Measurements from ENCODE around the gene UBR7. TPM values are rescaled to one million over a fixed set of nuclear protein-coding genes. Genes with fewer than 3 reads are reported as not detected.
"Not testable (repeated sequence)": the region's sequence is repeated elsewhere in the genome, so short reads cannot be mapped to it uniquely, and the experiment has no call there.

Gene UBR7
- 23.7 TPM for polyA plus RNA-seq (ENCODE audit: insufficient read length)

DNA sequence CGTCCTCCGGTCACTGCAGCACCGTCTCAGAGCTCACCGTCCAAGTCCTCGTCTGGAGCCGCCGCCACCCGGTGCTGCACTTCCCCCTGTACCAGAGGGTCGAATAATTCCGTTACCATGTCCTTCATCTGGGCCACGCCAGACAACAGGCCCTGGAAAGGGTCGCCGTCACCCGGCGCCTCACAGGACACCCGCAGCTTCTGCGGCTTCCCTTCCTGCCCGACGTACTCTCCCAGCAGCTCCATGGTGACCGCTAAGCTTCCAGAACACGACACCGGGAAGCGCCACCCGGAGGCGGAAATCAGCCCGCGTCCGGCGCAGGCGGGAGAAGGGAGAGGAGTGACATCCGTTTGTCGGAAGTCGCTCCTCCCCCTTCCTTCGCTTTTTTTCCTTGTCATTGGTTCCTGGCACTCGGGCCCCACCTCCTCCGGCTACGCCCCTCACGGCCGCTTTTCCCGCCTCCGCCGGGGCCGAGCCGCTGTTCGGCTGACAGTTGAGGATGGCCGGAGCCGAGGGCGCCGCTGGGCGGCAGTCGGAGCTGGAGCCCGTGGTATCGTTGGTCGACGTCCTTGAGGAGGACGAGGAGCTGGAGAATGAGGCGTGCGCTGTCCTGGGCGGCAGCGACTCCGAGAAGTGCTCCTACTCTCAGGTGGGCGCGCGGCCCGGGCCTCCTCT lies at the start of gene UBR7, which contains the start of gene GON7:
TSS of gene UBR7 (plus strand) at position 464 of the 675 bp plus-strand sequence. CDS start at position 500, 36 bp downstream.
TSS of gene GON7 (minus strand) at position 273 of the 675 bp plus-strand sequence. CDS start at position 245, 28 bp downstream.
- peak; percentile 95 for DNase-seq (ENCODE audit: low read depth)

- not testable (repeated sequence) for DNase-seq (ENCODE audit: low read depth)
These were observed 48.7 kb upstream of the UBR7 start for GRCh38 chr14:93158349-93158748.

- DNase-seq (ENCODE audit: low read depth), result not testable (repeated sequence)
These were observed 47.3 kb upstream of the UBR7 start for GRCh38 chr14:93159625-93160352.

DNA sequence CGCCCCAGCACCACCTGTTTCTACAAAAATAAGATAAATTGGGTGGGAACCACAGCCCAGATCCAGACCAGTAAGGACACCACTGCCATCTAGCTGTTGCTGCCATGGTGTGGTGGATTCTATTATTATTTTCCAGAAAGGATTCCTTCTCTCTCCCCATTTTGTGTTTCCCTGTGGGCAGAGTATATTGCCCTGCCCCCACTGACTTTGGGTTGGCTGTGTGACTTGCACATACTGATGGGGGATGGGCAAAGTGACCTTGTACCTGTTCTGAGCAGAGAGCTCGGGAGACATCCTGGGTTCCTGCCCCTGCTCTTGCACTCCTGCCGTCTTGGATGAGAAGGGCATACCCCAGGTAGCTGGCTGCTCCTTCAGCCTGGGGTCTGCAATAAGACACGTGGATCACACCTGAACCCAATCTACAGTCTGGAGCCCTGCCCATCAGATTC lies 46.7 kb upstream of the UBR7 start:
- no peak for DNase-seq (ENCODE audit: low read depth)

- DNase-seq (ENCODE audit: low read depth), result no peak
These were observed 45.6 kb upstream of the UBR7 start for GRCh38 chr14:93161411-93161940.

- DNase-seq (ENCODE audit: low read depth), result no peak
These were observed 43.5 kb upstream of the UBR7 start for GRCh38 chr14:93163564-93163963.

DNA sequence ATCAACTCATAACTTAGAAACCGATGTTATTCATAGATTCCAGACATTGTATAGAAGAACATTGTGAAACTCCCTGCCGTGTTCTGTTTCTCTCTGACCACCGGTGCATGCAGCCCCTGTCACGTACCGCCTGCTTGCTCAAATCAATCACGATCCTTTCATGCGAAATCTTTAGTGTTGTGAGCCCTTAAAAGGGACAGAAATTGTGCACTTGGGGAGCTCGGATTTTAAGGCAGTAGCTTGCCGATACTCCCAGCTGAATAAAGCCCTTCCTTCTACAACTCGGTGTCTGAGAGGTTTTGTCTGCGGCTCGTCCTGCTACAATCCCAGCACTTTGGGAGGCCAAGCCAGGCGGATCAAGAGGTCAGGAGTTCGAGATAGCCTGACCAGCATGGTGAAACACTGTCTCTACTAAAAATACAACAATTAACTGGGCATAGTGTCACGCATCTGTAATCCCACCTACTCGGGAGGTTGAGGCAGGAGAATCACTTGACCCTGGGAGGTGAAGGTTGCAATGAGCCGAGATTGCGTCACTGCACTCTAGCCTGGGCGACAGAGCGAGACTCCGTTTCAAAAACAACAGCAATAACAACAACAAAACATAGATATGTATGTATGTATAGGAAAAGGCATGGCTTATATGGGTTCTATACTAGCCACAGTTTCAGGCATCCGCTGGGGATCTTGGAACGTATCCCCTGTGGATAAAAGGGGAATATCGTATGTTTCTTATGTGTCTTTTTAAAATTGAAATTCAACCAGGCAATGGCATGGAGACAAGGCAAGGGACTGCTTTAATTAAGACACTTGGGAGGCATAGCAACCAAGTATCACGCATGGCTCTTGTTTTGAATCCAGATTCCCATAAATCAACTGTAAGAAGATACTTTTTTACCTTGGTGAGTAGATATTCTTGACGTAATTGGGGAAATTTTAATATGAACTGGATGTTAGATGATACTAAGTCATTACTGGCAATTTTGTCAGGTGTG lies 41.5 kb upstream of the UBR7 start:
- DNase-seq (ENCODE audit: low read depth), result not testable (repeated sequence)

DNA sequence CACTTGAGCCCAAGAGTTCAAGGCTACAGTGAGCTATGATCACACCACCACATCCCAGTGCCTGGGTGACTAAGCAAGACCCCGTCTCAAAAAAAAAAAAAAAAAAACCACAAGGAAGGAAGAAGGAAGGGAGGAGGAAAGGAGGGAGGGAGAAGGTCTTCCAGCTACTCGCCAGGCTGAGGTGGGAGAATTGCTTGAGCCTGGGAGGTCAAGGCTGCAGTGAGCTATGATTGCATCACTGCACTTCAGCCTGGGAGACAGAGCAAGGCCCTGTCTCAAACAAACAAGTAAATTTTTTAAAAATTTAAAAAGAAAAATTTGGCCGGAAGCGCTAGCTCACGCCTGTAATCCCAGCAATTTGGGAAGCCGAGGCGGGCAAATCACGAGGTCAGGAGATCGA lies 38.4 kb upstream of the UBR7 start:
- DNase-seq (ENCODE audit: low read depth), result not testable (repeated sequence)

DNA sequence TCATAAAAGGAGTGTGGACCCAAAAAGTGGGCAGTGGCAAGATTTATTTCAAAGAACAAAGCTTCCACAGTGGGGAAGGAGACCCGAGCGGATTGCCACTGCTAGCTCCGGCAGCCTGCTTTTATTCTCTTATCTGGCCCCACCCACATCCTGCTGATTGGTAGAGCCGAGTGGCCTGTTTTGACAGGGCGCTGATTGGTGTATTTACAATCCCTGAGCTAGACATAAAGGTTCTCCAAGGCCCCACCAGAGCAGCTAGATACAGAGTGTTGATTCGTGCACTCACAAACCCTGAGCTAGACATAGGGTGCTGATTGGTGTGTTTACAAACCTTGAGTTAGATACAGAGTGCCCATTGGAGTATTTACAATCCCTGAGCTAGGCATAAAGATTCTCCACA lies 37.4 kb upstream of the UBR7 start:
- not testable (repeated sequence) for DNase-seq (ENCODE audit: low read depth)

GRCh38 chr14:93170141-93170540 lies 36.9 kb upstream of the UBR7 start:
- DNase-seq (ENCODE audit: low read depth), result not testable (repeated sequence)

DNA sequence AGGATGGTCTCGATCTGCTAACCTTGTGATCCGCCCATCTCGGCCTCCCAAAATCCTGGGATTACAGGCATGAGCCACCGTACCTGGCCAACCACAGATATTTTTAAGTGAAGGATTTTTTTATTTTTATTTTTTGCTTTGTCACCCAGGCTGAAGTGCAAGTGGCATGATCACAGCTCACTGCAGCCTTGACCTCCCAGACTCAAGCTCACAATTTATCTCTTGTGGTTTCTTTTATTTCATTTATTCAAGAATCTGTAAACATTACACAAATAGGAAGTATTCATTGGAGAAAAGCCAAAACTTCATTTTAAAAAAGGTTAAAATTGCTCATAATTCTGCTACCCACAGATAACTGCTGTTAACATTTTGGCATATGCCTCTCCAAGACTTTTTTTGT lies 35.7 kb upstream of the UBR7 start:
- no peak for DNase-seq (ENCODE audit: low read depth)

- DNase-seq (ENCODE audit: low read depth), result no peak
These were observed 33.1 kb upstream of the UBR7 start for GRCh38 chr14:93173943-93174395.

DNA sequence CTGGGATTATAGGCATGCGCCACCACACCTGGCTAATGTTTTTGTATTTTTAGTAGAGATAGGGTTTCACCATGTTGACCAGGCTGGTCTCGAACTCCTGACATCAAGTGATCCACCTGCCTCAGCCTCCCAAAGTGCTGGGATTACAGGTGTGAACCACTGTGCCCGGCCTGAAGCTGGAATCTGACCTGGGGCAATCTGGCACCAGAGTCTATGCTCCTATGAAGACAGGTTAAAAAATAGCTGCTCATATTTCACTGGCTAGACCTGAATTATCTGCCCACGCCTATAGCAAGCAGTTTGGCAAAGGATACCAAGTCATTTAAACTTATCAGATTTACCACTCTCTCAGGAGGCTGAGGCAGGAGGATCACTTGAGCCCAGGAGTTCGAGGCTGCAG lies 32.3 kb upstream of the UBR7 start:
- DNase-seq (ENCODE audit: low read depth), result not testable (repeated sequence)

DNA sequence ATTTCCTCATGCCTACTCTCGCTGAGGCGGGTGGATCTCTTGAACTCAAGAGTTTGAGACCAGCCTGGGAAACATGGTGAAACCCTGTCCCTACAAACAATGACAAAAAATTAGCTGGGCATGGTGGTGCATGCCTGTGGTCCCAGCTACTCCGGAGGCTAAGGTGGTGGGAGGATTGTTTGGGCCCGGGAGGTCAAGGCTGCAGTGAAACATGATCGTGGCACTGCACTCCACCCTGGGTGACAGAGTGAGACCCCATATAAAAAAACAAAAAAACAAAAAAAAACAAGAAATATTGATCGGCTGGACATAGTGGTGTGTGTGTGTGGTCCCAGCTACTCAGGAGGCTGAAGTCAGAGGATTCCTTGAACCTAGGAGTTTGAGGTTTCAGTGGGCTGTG lies 31.6 kb upstream of the UBR7 start:
- no peak for DNase-seq (ENCODE audit: low read depth)

GRCh38 chr14:93183596-93184317 lies 23.3 kb upstream of the UBR7 start:
- no peak for DNase-seq (ENCODE audit: low read depth)

DNA sequence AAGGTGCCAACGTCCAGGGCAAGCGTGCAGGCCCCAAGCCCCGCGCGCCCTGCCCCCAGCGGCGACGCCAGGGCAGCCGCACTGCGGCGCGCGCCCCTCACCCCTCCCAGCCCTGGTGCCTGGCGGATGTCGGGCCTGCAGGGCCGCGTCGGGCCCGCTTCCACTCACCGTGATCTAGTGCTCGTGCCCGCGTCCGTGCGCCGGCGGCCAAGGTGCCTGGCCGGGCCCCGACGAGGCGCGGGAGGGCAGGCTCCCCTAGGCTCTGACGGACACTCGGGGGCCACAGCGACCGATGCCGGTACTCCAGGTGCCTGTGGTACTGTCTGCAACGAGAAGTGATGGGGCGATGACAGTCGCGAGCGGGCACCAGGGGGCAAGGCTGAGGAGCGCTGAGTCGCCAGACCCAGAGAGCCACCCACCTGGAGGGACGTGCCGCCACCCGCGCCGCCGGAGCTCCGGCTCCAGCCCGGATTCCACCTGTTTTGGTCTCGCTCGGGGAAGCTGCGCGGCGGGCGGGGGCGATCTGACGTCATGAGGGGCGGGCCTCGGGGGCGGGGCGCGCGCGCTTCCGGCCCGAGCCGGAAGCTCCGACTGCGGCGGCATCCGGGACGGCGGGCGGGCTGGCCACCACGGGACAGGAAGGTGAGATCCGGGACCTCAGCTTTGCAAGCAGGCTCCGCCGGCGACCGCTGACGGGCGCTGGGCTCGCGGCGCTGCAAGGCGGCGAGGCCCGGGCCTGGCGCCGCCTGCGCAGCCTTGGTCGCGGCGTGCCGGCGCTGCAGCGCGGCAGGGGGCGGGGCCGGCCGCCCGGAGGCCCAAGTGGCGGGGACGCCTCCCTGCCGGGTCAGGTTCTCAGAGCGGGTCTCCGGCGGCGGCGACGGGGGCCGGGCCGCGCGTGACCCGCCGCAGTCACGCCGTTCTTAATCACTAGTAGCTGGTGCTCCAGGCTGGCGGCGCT lies 22.4 kb upstream of the UBR7 start, which contains the start of the genes LYSET and MOAP1:
TSS of gene LYSET (plus strand) at position 927 of the 958 bp plus-strand sequence. CDS start 89 bp downstream, outside the sequence.
TSS of gene MOAP1 (minus strand) at position 507 of the 958 bp plus-strand sequence. CDS start 655 bp downstream, outside the sequence.
- DNase-seq (ENCODE audit: low read depth), result no peak

- no peak for DNase-seq (ENCODE audit: low read depth)
These were observed 21.7 kb upstream of the UBR7 start for GRCh38 chr14:93185349-93185720.

DNA sequence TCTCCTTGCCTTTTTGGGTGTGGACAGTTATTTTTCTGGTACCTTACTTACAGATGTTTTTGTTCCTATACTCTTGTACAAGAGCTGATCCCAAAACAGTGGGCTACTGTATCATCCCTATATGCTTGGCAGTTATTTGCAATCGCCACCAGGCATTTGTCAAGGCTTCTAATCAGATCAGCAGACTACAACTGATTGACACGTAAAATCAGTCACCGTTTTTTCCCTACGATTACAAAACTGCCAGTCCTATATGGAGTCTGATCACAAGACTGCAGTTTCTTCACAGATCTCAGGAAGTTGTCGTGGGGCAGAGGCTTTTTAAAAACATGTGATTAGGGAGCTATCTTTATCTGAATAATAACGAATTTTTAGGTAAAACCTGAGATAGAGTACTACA lies 20.6 kb upstream of the UBR7 start:
- no peak for DNase-seq (ENCODE audit: low read depth)

DNA sequence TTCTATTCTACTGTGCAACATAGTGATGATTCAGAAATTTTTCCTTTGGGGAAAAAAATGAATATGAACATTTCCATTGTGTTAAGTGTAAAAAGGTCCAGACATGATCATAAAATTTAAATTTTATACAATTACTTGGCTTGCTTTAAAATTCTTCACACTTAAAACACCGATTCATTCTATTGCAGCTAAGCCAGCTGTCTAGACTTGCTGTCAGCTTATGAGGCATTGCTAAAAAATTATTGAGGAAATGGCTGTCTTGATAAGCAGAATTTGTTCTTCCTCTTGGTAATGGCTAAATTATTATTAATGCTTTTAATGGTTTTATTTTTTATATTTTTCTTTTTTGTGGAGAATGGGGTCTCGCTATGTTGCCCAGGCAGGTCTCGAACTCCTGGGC lies 20.1 kb upstream of the UBR7 start:
- no peak for DNase-seq (ENCODE audit: low read depth)

Measured in forelimb muscle (tissue), 1 donor.